Central memory CD4-positive, alpha-beta T cell (primary cell): ENCODE results near the gene SLC25A22.

Source experiments
- DNase-seq: peaks from one replicate; pipeline ENCODE4 v3.0.0; 2022

SLC25A22 gene

DNA sequence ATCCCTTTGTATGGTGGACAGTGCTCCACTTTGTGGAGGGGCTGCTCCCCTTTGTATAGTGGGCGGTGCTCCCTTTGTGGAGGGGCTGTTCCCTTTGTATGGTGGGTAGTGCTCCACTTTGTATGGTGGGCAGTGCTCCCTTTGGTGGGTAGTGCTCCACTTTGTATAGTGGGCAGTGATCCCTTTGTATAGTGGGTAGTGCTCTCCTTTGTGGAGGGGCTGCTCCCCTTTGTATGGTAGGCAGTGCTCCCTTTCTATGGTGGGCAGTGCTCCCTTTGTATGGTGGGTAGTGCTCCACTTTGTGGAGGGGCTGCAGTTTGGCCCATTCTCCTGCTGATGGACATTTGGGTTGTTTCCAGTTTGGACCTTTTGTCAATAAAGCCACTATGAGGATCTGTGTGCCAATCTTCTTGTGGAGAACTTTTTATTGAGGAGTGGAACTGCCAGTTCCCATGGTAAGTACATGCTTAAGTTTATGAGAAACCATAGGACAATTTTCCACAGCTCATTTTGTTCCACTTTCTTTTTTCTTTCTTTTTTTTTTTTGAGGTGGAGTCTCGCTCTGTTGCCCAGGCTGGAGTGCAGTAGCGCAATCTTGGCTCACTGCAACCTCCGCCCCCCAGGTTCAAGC lies 55.4 kb downstream of the SLC25A22 start:
- no peak for DNase-seq

DNA sequence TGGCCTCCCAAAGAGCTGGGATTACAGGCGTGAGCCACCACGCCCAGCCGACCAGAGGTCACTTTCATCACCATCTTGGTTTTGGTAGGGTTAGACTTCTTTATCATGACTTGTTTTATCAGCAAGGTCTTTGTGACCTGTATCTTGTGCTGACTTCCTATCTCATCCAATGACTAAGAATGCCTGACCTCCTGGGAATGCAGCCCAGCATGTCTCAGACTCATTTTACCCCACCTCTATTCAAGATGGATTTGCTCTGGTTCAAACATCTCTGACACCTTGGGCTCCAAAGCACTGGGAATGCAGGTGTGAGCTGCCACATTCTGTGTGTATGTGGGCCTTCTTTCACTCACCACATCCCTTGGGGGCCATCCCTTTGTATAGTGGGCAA lies 55.9 kb downstream of the SLC25A22 start:
- DNase-seq = no peak
